Measurements from ENCODE around the gene CAB39L.

The CAB39L gene

DNA sequence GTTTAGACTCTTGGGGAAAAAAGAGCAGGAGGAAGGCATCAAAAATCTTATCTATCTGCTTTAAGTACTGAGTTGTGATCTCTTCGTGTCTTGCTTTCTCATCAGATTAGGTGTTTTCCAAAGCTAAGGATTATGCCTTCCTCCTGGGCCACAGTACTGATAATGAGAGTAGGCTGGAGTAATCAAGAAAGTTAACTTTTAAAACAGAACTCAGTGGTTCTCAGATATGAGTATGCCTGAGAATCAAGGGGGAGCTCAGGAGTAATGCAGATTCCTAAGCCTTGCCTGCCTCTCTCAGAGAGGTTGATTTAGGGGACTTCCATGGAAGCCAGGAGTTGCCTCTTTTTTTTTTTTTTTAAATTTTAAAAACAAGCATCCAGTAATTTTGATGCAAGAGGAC lies 172.6 kb downstream of the CAB39L start:
- no peak for DNase-seq

DNA sequence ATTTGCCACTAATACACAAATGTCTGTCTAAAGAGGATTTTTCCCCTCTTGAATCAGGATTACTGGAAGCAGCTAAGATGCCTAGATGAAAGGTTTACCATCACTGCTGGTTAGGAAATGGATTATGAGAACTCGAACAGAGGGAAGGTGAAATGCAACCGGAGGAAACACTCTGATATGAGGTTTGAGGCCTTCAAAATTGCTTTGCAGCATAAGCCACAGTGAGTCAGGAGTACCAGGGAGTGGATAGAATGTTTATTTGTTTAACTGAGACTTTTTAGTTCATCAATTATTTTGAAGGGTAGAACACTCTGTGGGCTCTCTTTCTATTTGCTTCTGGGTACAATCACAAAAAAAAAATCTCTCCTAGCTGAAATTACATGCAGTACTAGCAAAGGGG lies 178.0 kb downstream of the CAB39L start:
- DNase-seq, result no peak

DNA sequence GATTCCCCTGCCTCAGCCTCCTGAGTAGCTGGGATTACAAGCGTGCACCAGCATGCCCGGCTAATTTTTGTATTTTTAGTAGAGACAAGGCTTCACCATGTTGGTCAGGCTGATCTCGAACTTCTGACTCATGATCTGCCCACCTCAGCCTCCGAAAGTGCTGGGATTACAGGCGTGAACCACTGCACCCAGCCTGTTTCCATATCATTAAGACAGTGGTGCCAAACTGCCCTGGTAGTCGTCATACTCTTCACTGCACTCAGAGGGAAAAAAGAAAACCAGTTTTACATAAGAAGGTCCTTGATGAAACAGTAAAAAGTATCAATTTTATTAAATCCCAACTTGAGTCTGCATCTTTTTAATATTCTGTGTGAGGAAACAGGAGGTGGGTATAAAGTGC lies 181.2 kb downstream of the CAB39L start:
- no peak for DNase-seq

DNA sequence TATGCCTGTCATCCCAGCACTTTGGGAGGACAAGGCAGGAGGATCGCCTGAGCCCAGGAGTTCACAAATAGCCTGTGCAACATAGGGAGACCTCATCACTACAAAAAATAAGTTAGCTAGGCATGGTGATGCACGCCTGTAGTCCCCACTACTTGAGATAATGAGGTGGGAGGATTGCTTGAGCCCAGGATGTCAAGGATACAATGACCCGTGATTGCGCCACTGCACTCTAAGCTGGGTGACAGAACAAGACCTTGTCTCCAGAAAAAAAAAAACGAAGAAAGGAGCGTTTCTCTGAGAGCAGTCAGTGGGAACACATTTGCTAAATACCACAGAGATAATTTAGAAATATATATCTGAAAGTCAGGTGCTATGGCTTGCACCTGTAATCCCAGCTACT lies 184.3 kb downstream of the CAB39L start:
- no peak for DNase-seq

All from eye (tissue), 1 donor.